H9 (cell line): ENCODE measurements around the gene DHRS1. TPM values are rescaled to one million over a fixed set of nuclear protein-coding genes. Genes with fewer than 3 reads are reported as not detected.

Source experiments
- DNase-seq: peaks from one replicate; pipeline ENCODE4 v3.0.0-alpha.2; 2017
- H2AFZ ChIP-seq: one replicate; pipeline ENCODE4 v1.6.1; 2013; ENCODE audit warnings: mild to moderate bottlenecking, low read length, control low read depth, moderate library complexity
- H2AK5ac ChIP-seq: 2 replicates; pipeline ENCODE4 v1.6.1; 2013; ENCODE audit warnings: low read length, control low read depth, mixed read lengths; ENCODE audit not compliant: insufficient read length
- H2BK120ac ChIP-seq: one replicate; pipeline ENCODE4 v1.6.1; 2013; ENCODE audit warnings: low read depth, mild to moderate bottlenecking, low read length, control low read depth, inconsistent platforms; ENCODE audit not compliant: poor library complexity, severe bottlenecking
- H2BK12ac ChIP-seq: 2 replicates; pipeline ENCODE4 v1.6.1; 2013; ENCODE audit warnings: low read length, control low read depth, mixed read lengths, low read depth; ENCODE audit not compliant: insufficient read length
- H2BK15ac ChIP-seq: 2 replicates; pipeline ENCODE4 v1.6.1; 2013; ENCODE audit warnings: low read depth, low read length, control low read depth
- H2BK20ac ChIP-seq: one replicate; pipeline ENCODE4 v1.6.1; 2013; ENCODE audit warnings: low read depth, mild to moderate bottlenecking, low read length, control low read depth, inconsistent platforms; ENCODE audit not compliant: poor library complexity, severe bottlenecking
- H2BK5ac ChIP-seq: 2 replicates; pipeline ENCODE4 v1.6.1; 2013; ENCODE audit warnings: low read length, control low read depth, mixed read lengths; ENCODE audit not compliant: insufficient read length
- H3K14ac ChIP-seq: 2 replicates; pipeline ENCODE4 v1.6.1; 2013; ENCODE audit warnings: low read length, control low read depth; ENCODE audit not compliant: insufficient read depth
- H3K18ac ChIP-seq: 2 replicates; pipeline ENCODE4 v1.6.1; 2013; ENCODE audit warnings: low read depth, mild to moderate bottlenecking, mixed read lengths, low read length, control low read depth; ENCODE audit not compliant: insufficient read length
- H3K23ac ChIP-seq: 2 replicates; pipeline ENCODE4 v1.6.1; 2013; ENCODE audit warnings: low read length, control low read depth, mixed read lengths, low read depth; ENCODE audit not compliant: insufficient read length
- H3K23me2 ChIP-seq: 2 replicates; pipeline ENCODE4 v1.6.1; 2013; ENCODE audit warnings: low read depth, mild to moderate bottlenecking, mixed read lengths, low read length, control low read depth; ENCODE audit not compliant: insufficient read length, poor library complexity, severe bottlenecking
- H3K27ac ChIP-seq: 2 replicates; pipeline ENCODE4 v1.5.1; 2013; ENCODE audit warnings: low read length, control low read depth, mixed read lengths, low read depth; ENCODE audit not compliant: insufficient read length
- H3K27me3 ChIP-seq: 2 replicates; pipeline ENCODE4 v1.6.1; 2013; ENCODE audit warnings: low read length, control low read depth, inconsistent platforms; ENCODE audit not compliant: insufficient read depth
- H3K4ac ChIP-seq: 2 replicates; pipeline ENCODE4 v1.6.1; 2013; ENCODE audit warnings: low read depth, mild to moderate bottlenecking, control low read depth, inconsistent platforms, low read length, moderate library complexity
- H3K4me1 ChIP-seq: 2 replicates; pipeline ENCODE4 v1.6.1; 2013; ENCODE audit warnings: low read length, control low read depth, inconsistent platforms; ENCODE audit not compliant: insufficient read depth
- H3K4me2 ChIP-seq: 2 replicates; pipeline ENCODE4 v1.6.1; 2013; ENCODE audit warnings: low read length, control low read depth, mixed read lengths; ENCODE audit not compliant: insufficient read length, insufficient read depth
- H3K56ac ChIP-seq: 2 replicates; pipeline ENCODE4 v1.6.1; 2013; ENCODE audit warnings: low read depth, mild to moderate bottlenecking, mixed read lengths, low read length, control low read depth; ENCODE audit not compliant: insufficient read length
- H3K79me1 ChIP-seq: 2 replicates; pipeline ENCODE4 v1.6.1; 2013; ENCODE audit warnings: low read depth, mild to moderate bottlenecking, moderate library complexity, low read length, control low read depth, inconsistent platforms; ENCODE audit not compliant: insufficient read depth, poor library complexity, severe bottlenecking
- H3K79me2 ChIP-seq: 2 replicates; pipeline ENCODE4 v1.6.1; 2013; ENCODE audit warnings: low read length, control low read depth, inconsistent platforms; ENCODE audit not compliant: insufficient read depth
- H3K9ac ChIP-seq: 2 replicates; pipeline ENCODE4 v1.6.1; 2013; ENCODE audit warnings: low read length, control low read depth, mixed read lengths; ENCODE audit not compliant: insufficient read length; ENCODE audit errors: extremely low read depth
- H3K9me3 ChIP-seq: one replicate; pipeline ENCODE4 v1.6.1; 2013; ENCODE audit warnings: low read depth, low read length, inconsistent platforms; ENCODE audit not compliant: control insufficient read depth
- H3T11ph ChIP-seq: one replicate; pipeline ENCODE4 v1.6.1; 2013; ENCODE audit warnings: mild to moderate bottlenecking, low read length, control low read depth, inconsistent platforms
- H4K20me1 ChIP-seq: one replicate; pipeline ENCODE4 v1.6.1; 2013; ENCODE audit not compliant: control insufficient read depth, insufficient read length, insufficient read depth
- H4K5ac ChIP-seq: 2 replicates; pipeline ENCODE4 v1.6.1; 2013; ENCODE audit warnings: low read depth, mild to moderate bottlenecking, mixed read lengths, low read length, control low read depth; ENCODE audit not compliant: insufficient read length
- H4K8ac ChIP-seq: replicated peaks from 2 replicates; pipeline ENCODE4 v1.6.1; 2013; ENCODE audit warnings: low read length, control low read depth, mixed read lengths, low read depth; ENCODE audit not compliant: insufficient read length
- H4K91ac ChIP-seq: 2 replicates; pipeline ENCODE4 v1.6.1; 2013; ENCODE audit warnings: low read depth, mild to moderate bottlenecking, moderate library complexity, mixed read lengths, low read length, control low read depth; ENCODE audit not compliant: insufficient read length
- H3K27ac Mint-ChIP-seq, 3 experiments: 2 replicates in 2 of 3; 3 replicates in 1 of 3; pipeline ENCODE4 v1.8.0; 2020 to 2021; ENCODE audit warnings: mixed read lengths in 3 of 3, mild to moderate bottlenecking in 1 of 3, moderate library complexity in 1 of 3
- H3K27me3 Mint-ChIP-seq: 2 replicates; pipeline ENCODE4 v1.8.0; 2021; ENCODE audit warnings: low read depth, mild to moderate bottlenecking, moderate library complexity, mixed read lengths
- H3K36me3 Mint-ChIP-seq, 3 experiments: 2 replicates in 2 of 3; 3 replicates in 1 of 3; pipeline ENCODE4 v1.8.0; 2020 to 2021; ENCODE audit warnings: low read depth in 3 of 3, mixed read lengths in 3 of 3; ENCODE audit not compliant: insufficient read depth in 1 of 3
- H3K4me1 Mint-ChIP-seq, 2 experiments: 2 replicates each; pipeline ENCODE4 v1.8.0; 2020; ENCODE audit warnings: mixed read lengths in 2 of 2
- H3K4me3 Mint-ChIP-seq, 2 experiments: 2 replicates in 1 of 2; 3 replicates in 1 of 2; pipeline ENCODE4 v1.8.0; 2020 to 2021; ENCODE audit warnings: mild to moderate bottlenecking in 2 of 2, mixed read lengths in 2 of 2, moderate library complexity in 1 of 2
- H3K9me3 Mint-ChIP-seq, 2 experiments: 2 replicates in 1 of 2; 3 replicates in 1 of 2; pipeline ENCODE4 v1.8.0; 2020; ENCODE audit warnings: mild to moderate bottlenecking in 2 of 2, mixed read lengths in 2 of 2, moderate library complexity in 1 of 2
- CTCF ChIP-seq: fragments of 200-600 bp; sonication (generic); conservative IDR thresholded peaks from 3 replicates; pipeline ENCODE4 v1.8.0; 2021; ENCODE audit warnings: antibody characterized with exemption, mild to moderate bottlenecking
- whole genome bisulfite sequencing: extraction: QIAGEN DNeasy Blood & Tissue Kit; methylation state at CpG from one replicate; pipeline ENCODE4 v1.1.7; 2013; ENCODE audit warnings: missing lambda C conversion rate, low lambda C conversion rate, mixed read lengths; ENCODE audit not compliant: insufficient read length; ENCODE audit errors: extremely low coverage; 5-methylcytosine and 5-hydroxymethylcytosine counted together
- total RNA-seq: library from RNA; stranded (reverse); gene quantifications from 2 replicates; pipeline ENCODE4 v1.2.1, GENCODE V29; 2021

Gene DHRS1
- total RNA-seq, 1 experiment from 2014 or later, result 19.1 TPM

- Histone ChIP-seq H2BK20ac (no peak overlapping the region), H2BK5ac (no peak overlapping the region), H3K79me2 (no peaks in the 10 kb centered on the region), H3K56ac (no peak overlapping the region), H2AFZ (no peak overlapping the region), H3K4me2 (no peak overlapping the region), H3T11ph (no peak overlapping the region), H3K14ac (no peak overlapping the region), H2BK120ac (no peak overlapping the region), H3K27ac (no peak overlapping the region), H3K27me3 (no peaks in the 10 kb centered on the region), H3K79me1 (no peaks in the 10 kb centered on the region), H2BK15ac (no peak overlapping the region), H3K9ac (no peak overlapping the region), H3K4me1 (no peaks in the 10 kb centered on the region), H3K9me3 (no peaks in the 10 kb centered on the region), H4K91ac (no peak overlapping the region), H3K18ac (no peak overlapping the region), H3K23ac (no peak overlapping the region), H3K4ac (no peak overlapping the region), H3K23me2 (no peaks in the 10 kb centered on the region), H2AK5ac (no peak overlapping the region), H4K8ac (no peak overlapping the region), H2BK12ac (no peak overlapping the region), H4K20me1 (no peaks in the 10 kb centered on the region), H4K5ac (no peak overlapping the region)
- no peaks in the 10 kb centered on the region for H3K4me1 Mint-ChIP-seq
- no peak overlapping the region for H3K4me3 Mint-ChIP-seq
- no peaks in the 10 kb centered on the region for H3K9me3 Mint-ChIP-seq
- DNase-seq, result no peak
- peaks cover 4 to 32% (median 6%) of the 10 kb centered on the region in 3 experiments; a peak in 6 of 7 replicates for H3K36me3 Mint-ChIP-seq
- WGBS, result no CpG with 5 or more reads among the region's 6 CpGs
- TF ChIP-seq CTCF, result no peak
- no peaks in the 10 kb centered on the region for H3K27me3 Mint-ChIP-seq
- H3K27ac Mint-ChIP-seq, result no peak overlapping the region
Measured at GRCh38 chr14:24289649-24290280, 9.8 kb downstream of the DHRS1 start.
